Activated CD8-positive, alpha-beta memory T cell treated with anti-CD3 and anti-CD28 coated beads for 48 hours (primary cell): ENCODE data around the gene OSBP2.

ENCODE experiments used
- DNase-seq, 3 experiments: peaks; one replicate each; pipeline ENCODE4 v3.0.0-alpha.2; 2020; ENCODE audit warnings: low read depth in 2 of 3, low spot score in 2 of 3

Gene OSBP2

DNA sequence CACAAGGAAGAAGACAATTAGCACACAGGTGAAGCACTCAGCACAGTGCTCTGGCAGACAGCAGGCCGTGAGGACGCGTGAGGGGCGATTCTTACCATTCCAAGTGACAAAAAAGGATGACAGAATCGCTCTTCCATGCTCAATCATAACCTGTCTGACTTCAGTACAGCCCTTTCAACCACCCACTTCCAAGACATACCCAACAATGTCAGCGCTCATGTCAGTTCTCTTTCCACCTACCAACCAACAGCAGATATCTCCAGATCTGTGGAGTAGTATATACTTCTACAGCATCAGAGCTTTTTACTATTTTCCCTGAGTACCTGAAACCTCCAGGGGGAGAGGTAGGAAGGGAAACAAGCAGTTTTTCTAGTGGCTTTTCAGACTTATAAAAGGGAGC lies 233.7 kb downstream of the OSBP2 start:
- DNase-seq = no peak

DNA sequence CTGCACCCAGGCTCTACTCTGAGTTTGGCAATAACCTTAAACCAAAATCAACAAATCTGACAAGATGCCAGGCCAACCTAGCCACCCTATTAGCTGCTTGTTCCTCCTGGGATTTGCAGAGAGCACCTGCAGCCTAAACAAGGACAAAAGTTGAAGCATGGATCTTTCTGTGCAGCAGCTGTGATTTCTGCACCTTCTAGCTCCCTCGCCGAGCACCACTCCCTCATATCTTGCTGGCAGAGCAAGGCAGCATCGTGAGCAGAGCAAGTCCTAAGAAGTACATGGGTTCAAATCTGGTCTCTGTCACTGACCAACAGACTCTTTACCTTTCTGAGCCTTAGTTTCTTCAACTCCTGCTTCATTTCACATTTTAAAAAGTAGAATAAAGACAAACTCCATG lies 235.6 kb downstream of the OSBP2 start:
- no peak for DNase-seq

DNA sequence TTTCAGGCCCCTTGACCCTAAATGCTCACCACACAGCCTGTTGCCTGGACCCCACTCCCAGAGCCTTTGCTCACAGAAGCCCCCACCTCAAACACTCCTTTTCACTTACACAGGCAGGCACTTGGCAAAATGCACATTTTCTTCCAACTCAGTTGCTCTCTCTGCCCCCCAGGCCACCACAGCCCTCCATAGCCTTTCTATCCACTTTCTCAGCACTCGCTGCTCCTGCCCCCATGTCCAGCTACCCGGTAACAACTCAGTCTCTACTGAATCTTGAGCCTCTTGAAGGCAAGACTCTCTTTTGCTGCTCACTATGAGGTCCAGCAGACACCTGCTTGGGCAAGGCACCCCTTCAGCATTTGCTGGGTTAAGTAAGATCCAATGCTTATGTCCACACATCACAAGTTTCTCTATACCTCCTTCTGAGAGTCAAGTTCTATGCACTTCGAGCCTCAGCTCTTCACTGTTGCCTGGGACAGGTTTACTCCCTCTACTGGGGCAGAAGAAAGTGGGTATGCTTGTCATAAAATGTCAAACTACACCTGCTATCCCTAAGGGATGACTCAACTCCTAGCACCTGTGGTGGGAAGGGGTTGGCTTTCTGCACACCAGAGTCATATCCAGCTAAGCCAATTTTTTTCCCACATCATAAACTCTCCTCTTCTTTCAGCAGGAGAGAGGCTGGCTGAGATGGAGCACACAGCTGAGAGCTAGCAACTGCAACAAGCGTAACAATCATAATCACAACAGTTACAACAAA lies 237.0 kb downstream of the OSBP2 start:
- DNase-seq = no peak

DNA sequence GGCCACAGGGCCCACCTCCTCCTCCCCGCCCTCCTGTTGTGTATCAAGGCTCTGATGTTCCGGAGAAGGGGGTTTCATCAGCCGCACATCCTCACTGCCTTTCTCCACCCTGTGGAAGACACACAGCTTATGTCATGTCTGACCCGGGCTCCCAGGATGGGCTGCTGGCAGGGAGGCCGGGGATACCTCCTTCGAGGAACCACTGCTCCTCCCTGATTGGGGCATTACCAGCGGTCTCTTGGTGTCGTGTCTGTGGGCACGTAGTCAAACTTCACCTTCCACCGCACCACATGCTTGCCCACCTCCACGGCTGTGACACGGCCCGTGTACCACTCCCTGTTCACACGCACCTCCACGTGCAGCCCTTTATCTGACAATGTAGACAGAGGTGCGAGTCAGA lies 238.0 kb downstream of the OSBP2 start:
- no peak for DNase-seq

DNA sequence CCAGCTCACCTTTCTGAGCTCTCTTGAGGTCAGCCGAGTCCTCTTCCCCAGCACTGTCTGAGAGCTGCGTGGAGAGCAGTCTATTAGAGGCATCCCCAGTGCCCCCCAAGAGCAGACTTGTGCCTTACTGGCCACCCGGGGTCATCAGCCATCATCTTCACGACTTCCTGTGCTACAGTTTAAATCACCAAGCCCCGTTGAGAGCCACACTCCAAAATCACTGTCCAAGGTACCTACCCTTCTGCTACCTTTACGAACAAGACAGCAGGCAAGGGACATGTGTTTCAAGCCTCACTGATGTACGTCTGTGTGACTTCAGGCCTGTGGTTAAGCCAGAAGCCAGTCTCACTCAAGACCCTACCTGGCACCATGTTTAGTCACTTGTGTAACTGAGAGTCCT lies 238.8 kb downstream of the OSBP2 start:
- no peak for DNase-seq

DNA sequence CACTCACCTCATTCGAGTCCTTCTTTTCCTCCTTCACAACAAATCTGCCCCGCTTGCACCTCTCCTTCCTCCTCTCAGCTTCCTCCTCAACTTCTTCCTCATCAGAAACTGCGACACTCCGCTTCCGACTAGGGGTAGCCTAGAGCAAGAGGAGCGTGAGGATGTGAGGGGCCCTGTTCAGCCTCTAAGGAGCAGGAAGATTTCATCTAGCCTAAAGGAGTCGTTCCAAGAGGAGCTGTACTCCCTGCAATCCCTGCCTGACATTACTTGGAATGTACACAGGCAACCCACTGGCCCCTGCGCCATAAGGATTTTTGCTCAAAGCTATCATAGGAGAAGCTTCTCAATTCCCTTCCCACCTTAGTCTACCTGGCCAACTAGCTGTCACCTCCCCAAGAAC lies 239.4 kb downstream of the OSBP2 start:
- no peak for DNase-seq

DNA sequence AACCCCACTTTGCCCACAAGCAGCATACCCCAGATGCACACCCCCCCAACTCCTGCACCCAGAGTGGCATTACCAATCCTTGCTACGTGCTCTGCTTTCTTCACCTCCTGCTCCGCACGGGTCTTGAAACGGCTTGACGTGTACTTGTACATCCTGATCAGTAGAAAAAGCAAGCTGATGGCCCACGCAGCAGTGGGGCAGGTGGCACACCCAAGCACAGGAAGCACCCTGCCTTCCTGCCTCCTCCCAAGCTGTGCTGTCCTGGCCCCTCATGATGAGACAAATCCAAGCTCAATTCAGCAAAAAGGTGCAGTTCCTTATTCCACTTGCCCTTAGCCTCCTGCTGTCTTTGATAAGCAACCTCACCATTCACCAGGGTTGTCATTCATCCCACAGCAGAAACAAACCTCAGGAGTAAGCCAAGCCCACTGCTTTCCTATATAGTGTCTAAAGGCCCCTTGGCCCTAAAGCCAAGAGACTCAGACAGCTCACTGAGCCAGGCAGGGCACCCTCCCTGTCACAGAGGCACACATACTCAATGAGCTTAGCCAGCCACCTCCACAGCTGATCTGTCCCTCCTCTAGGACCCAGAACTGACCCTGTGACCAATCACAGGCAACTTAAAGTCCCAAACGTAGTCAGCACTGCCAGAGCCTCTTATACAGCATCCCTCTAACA lies 246.2 kb downstream of the OSBP2 start:
- DNase-seq = no peak

DNA sequence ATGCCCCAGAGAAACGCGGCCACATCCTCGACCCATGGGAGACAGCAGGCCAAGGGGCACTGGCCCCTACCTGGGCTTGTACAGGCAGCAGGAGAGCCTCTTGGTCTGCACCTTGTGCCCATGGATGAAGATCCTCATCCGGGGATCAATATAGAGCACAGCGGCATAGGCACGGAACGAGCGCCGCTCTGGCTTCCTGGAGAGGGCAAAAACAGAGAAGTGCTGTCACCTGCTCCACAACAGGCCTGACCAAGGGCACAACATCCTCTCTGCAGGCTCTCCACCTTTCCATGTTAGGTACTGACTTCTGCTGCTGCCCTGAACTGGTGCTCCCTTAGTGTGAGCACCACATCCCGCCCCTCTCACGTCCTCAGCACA lies 246.7 kb downstream of the OSBP2 start:
- DNase-seq = no peak

DNA sequence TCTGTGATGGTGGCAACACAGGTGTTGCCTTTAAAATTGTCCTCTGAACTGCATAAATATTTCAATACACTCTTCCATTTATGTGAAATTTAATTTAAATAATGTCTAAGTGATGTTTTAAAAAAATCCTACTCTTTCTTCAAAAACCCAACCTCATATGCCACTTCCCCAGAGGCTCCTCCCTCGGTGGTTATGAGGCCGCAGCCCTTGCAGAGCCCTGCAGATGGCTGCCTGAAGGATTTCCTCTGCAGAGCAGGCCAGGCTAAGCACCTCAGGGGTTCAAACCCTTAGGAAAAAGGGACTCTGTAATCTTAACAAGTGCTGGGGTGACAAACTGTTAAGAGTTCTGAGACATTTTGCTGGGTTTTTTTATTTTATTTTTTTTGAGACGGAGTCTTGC lies 248.7 kb downstream of the OSBP2 start:
- DNase-seq = no peak

DNA sequence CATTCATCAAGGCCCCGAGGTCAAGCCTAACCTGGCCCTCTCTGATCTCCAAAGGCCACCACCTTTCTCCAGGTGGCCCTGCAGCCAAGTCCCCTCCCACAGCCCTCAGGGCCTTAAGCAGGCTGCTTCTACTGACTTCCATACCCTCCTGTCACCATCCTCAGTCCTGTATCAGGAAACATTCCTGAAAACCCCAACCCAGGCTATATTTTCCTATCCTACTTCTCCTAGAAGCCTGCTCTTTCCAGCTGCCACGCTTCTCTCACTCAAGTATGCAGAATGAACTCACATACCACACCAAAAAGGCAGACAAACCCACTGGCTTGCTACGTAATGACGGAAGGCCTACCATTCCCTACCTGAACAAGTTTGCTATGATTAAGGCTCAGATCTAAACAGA lies 250.3 kb downstream of the OSBP2 start:
- DNase-seq = no peak

DNA sequence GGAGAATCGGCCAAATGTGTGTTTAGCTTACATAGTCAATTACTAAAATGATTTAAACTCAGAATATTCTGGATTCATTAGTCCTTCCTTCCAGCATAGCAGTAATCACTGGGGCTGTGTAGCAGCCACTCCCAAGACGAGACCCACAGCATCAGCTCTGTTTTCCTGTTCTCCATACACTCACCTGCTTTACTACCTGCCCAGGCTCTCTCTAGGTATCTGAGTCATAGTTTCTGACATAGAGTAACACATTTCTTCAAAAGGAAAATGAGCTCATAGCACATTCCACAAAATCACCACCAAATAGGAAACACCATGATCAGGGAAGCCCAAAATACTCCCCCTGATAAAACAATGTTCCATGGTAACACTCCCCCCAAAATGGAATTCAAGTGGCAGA lies 251.0 kb downstream of the OSBP2 start:
- DNase-seq = no peak

DNA sequence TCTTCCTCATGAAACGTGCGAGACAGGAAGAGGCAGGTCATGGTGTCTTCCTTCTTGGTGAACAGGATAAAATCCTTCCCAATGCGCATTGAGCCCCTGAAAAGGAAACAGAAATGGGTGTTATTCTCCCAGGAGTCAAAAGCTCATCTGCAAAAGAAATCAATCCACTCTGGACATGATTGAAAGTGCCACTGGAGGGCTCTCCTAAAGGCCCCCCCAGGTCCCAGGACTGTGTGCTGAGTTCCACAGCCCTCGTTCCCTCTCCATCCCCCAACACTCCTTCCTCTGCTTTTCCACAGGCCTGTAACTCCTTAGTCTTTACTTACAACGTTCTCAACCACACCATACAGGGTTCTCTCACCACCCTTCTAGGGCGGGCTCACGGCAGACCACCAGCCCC lies 251.7 kb downstream of the OSBP2 start:
- no peak for DNase-seq

DNA sequence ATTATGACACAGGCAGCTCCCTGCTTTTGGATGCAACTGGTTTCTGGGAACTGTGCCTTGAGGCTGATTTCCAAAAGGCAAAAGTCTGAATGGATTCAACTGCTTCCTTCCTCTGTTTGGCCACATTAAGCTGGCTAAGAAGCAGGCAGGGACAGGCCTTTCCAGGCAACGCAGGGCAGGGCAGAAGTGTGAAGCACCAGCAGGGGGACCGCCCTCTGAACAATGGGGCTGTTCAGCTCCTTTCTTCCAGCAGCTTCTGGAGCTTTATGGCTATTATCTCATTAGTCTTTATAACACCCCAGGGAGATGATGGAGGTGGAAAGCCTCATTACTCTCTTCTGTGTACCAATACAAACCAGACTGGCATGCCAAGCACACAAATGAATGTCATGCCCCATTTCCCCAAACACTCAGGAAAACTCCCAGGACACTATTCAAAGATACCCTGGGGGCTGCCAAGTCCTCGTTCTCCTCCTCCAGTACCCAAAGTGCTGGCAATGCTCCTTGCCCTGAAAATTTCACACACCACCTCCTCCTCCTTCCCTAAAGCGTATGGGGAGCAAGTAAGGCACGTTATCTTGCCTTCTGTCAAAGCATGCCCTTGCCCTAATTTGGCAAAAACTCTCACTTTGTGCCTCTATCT lies 252.6 kb downstream of the OSBP2 start:
- DNase-seq = no peak

DNA sequence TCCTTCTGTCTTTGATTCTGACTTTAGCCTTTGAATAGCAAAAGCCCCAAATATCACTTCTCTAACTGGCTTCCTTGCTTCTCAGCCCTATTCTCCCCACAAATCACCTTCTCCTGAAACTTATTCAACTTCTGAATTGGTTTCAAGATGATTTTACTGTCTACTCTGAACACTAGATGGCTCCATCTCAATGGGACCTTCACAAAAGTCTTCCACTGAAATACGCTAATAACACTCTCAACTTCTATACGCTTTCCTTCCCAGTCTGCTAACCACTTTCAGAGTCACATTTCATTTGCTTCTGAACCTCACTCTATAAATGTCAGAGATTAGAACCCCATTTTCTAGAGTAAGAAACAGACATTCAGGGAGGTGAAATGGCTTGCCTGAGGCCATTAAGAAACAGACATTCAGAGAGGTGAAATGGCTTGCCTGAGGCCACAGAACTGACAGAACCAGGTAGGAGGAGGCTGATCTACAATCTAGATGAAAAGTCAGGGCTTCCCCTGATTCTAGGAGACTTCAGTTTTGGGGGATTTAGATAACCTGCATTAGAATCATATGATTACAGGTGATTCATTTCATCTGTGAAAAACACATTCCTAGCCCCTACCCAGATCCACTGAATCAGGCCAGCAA lies 253.3 kb downstream of the OSBP2 start:
- no peak for DNase-seq

DNA sequence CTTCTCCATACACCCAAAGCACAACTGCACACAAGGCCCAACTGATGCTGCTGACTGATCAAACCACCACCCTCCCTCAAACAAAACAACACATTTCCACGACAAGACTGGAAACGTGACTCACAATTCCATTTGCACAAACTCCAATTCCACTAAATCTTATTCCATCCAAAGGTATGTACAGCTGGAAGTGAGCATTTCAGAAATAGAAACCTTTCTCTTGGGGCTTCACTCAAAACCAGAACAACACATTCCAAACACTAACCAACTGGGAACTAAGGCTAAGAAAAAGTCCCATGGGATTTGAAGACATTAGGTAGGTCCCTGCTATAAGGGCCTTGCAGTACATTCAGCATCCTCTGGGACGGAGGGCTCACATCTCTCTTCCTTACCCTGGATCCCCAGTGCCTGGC lies 254.3 kb downstream of the OSBP2 start:
- DNase-seq = no peak

DNA sequence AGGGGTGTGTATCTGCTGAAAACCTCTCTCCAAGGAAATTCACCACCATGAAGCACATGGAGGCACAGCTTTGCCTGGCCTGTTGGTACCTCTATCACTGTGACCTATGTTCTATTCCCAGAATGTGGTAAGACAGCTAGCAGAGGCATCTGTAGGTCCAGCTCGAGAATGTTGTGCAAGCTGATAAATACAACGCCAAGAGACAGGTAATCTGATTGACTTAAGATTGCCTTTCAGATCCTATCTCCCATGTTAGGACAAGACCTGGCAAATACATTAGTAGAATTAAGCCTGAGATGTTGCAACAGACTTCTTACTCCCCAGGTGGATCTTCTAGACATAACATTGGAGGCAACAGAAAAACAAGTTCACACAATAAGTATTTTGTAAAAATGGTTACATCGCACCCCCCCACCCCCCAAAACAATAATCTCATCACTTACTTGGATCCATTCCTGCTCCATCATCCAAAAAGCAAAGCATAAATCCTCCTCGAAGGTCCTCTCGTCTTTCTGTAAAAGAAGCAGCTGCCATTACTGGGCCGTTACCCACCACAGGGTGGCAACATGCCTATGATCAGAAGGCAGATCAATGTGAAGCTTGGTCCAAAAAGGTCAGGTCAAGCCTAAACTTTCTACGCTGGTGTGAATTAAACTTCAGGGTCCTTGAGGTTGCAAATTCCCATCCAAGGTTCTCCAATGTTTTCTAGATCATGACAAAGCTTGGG lies 255.4 kb downstream of the OSBP2 start:
- DNase-seq = no peak

DNA sequence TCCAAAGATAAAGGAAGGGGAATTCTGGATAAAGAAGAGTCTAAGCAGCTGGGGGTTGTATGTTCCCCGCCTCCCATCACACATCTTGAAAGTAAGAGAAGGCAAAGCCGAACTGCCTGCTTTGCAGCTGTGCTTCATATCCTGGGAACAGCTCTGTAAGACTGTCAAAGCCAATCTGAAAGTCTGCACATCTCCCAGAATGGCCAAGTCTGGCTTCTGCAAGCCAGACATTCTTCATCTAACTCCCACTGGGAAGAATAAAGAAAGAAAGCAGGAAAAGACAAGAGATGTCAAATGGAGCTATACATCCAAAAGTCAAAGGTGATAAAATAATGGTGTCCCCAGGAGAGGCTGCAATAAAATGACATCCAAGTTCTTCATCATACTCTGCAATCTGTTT lies 258.5 kb downstream of the OSBP2 start:
- DNase-seq = no peak

DNA sequence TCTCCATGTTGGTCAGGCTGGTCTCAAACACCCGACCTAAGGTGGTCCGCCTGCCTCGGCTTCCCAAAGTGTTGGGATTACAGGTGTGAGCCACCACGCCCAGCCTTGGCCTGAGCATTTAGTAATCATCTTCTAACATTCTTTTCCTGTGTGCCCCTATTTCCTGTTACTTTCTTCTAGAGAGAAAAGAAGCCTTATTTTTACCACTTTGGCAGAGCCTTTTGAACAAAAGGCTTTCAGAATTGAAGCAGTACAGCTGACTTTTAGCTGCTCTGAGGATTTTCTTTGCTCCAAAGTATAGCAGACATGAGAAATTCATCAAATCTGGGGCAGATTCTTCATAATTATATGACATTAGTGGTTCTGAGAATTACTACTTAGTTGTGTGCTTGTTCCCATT lies 260.5 kb downstream of the OSBP2 start:
- no peak for DNase-seq
